LHCN-M2 (cell line): ENCODE data around the gene AIRE. TPM values are rescaled to one million over a fixed set of nuclear protein-coding genes. Genes with fewer than 3 reads are reported as not detected.
"Not testable (repeated sequence)": the region's sequence is repeated elsewhere in the genome, so short reads cannot be mapped to it uniquely, and the experiment has no call there.

Experiments used
- DNase-seq: peaks from one replicate; pipeline ENCODE4 v3.0.0-alpha.2; 2012; ENCODE audit warnings: low read depth
- total RNA-seq: library from RNA; depleted of rRNA; stranded (reverse); fragments of >200 nt; gene quantifications from 2 replicates; pipeline ENCODE4 v1.2.3, GENCODE V29; 2014

Gene AIRE
- total RNA-seq, 1 experiment from 2014 or later: not detected

- no peak for DNase-seq
These were observed 19.9 kb upstream of the AIRE start for GRCh38 chr21:44265734-44266270.

GRCh38 chr21:44267655-44268142 lies 18.0 kb upstream of the AIRE start:
- no peak for DNase-seq

GRCh38 chr21:44269090-44269489 lies 16.6 kb upstream of the AIRE start:
- DNase-seq: no peak

GRCh38 chr21:44271558-44272283 lies 14.0 kb upstream of the AIRE start:
- no peak for DNase-seq

GRCh38 chr21:44272284-44272858 lies 13.3 kb upstream of the AIRE start:
- no peak for DNase-seq

- DNase-seq: no peak
These were observed 12.6 kb upstream of the AIRE start for GRCh38 chr21:44273046-44273445.

GRCh38 chr21:44275041-44275440 lies 10.6 kb upstream of the AIRE start:
- no peak for DNase-seq

GRCh38 chr21:44279354-44280260 lies 6.1 kb upstream of the AIRE start:
- DNase-seq: no peak

- no peak for DNase-seq
These were observed 3.9 kb upstream of the AIRE start for GRCh38 chr21:44281801-44282200.

- DNase-seq: no peak
These were observed 3.3 kb upstream of the AIRE start for GRCh38 chr21:44282370-44282769.

- DNase-seq: not testable (repeated sequence)
These were observed 2.4 kb upstream of the AIRE start for GRCh38 chr21:44283211-44283785.

GRCh38 chr21:44283948-44284347 lies 1.7 kb upstream of the AIRE start:
- DNase-seq: no peak

GRCh38 chr21:44286086-44286715 lies 525 bp downstream of the AIRE start:
- DNase-seq: no peak

- no peak for DNase-seq
These were observed 1.3 kb downstream of the AIRE start for GRCh38 chr21:44286716-44287632.

GRCh38 chr21:44288251-44289110 lies 2.8 kb downstream of the AIRE start:
- DNase-seq: no peak

GRCh38 chr21:44289381-44290010 lies 3.8 kb downstream of the AIRE start:
- DNase-seq: no peak

- no peak for DNase-seq
These were observed 4.8 kb downstream of the AIRE start for GRCh38 chr21:44290327-44291077.
